K562 (cell line): ENCODE results near the gene TRANK1. TPM values are rescaled to one million over a fixed set of nuclear protein-coding genes. Genes with fewer than 3 reads are reported as not detected.

Experiments used
- HDGF ChIP-seq: fragments of 450-650 bp; IDR thresholded peaks from 2 replicates; pipeline ENCODE4 v1.6.1; 2016
- IFI16 ChIP-seq: fragments of 250-450 bp; sonication (Bioruptor Pico); IDR thresholded peaks from 2 replicates; pipeline ENCODE4 v2.1.2; 2022; ENCODE audit warnings: mild to moderate bottlenecking, inconsistent platforms
- KAT7 ChIP-seq: sonication (generic); formaldehyde crosslinking; IDR thresholded peaks from 2 replicates; pipeline ENCODE4 v1.8.0; 2022; ENCODE audit warnings: missing genetic modification reagents, mild to moderate bottlenecking, borderline replicate concordance
- KLF6 ChIP-seq: fragments of 250-450 bp; sonication (Bioruptor Pico); IDR thresholded peaks from 2 replicates; pipeline ENCODE4 v1.4.0; 2020; ENCODE audit warnings: mild to moderate bottlenecking, moderate library complexity, borderline replicate concordance
- LCOR ChIP-seq: sonication (generic); formaldehyde crosslinking; IDR thresholded peaks from 2 replicates; pipeline ENCODE4 v1.8.0; 2022; ENCODE audit warnings: mild to moderate bottlenecking, missing genetic modification reagents
- MBD2 ChIP-seq: sonication (generic); IDR thresholded peaks from 2 replicates; pipeline ENCODE4 v1.6.1; 2016; ENCODE audit warnings: low read depth, borderline replicate concordance
- MCM2 ChIP-seq: fragments of 450-650 bp; IDR thresholded peaks from 2 replicates; pipeline ENCODE4 v1.6.1; 2017; ENCODE audit warnings: low read depth, mild to moderate bottlenecking
- NONO ChIP-seq, 2 experiments: fragments of 200-400 bp in 1 of 2; fragments of 450-650 bp in 1 of 2; formaldehyde crosslinking in 1 of 2; IDR thresholded peaks; 2 replicates each; pipeline ENCODE4 v1.6.1; 2017; ENCODE audit warnings: low read depth in 2 of 2, mild to moderate bottlenecking in 2 of 2, moderate library complexity in 2 of 2, low read length in 1 of 2
- POLR2AphosphoS5 ChIP-seq: IDR thresholded peaks from 2 replicates; pipeline ENCODE4 v1.6.1; 2011; ENCODE audit warnings: mild to moderate bottlenecking, low read depth, low read length, moderate library complexity; ENCODE audit not compliant: control insufficient read depth, insufficient read depth
- PURB ChIP-seq: sonication (generic); formaldehyde crosslinking; IDR thresholded peaks from 2 replicates; pipeline ENCODE4 v1.9.0; 2021; ENCODE audit warnings: low read depth, mild to moderate bottlenecking, missing genetic modification reagents
- RNF2 ChIP-seq: sonication (generic); IDR thresholded peaks from 2 replicates; pipeline ENCODE4 v1.6.1; 2016
- SIN3A ChIP-seq, 2 experiments: fragments of 150-350 bp in 1 of 2; IDR thresholded peaks; 2 replicates each; pipeline ENCODE4 v1.6.1; 2011 to 2016; ENCODE audit warnings: borderline replicate concordance in 2 of 2, low read depth in 2 of 2, low read length in 2 of 2, mild to moderate bottlenecking in 2 of 2, moderate library complexity in 2 of 2; ENCODE audit not compliant: control insufficient read depth in 1 of 2
- SPI1 ChIP-seq: IDR thresholded peaks from 2 replicates; pipeline ENCODE4 v1.6.1; 2011; ENCODE audit warnings: low read depth, low read length, control low read depth, borderline replicate concordance
- SRSF3 ChIP-seq: fragments of 200-400 bp; formaldehyde crosslinking; IDR thresholded peaks from 2 replicates; pipeline ENCODE4 v1.6.1; 2016; ENCODE audit warnings: mild to moderate bottlenecking, low read length, moderate library complexity; ENCODE audit not compliant: insufficient read depth
- TSC22D4 ChIP-seq: fragments of 450-650 bp; IDR thresholded peaks from 2 replicates; pipeline ENCODE4 v1.6.1; 2016; ENCODE audit warnings: missing genetic modification characterization, missing biosample characterization, control low read depth
- YY1 ChIP-seq, 3 experiments: IDR thresholded peaks; 2 replicates each; pipeline ENCODE4 v1.6.1; 2011; ENCODE audit warnings: low read length in 2 of 3, mild to moderate bottlenecking in 2 of 3, moderate library complexity in 2 of 3, borderline replicate concordance in 1 of 3, control low read depth in 1 of 3, low read depth in 1 of 3; ENCODE audit not compliant: insufficient read depth in 3 of 3, insufficient replicate concordance in 2 of 3, control insufficient read depth in 1 of 3, insufficient read length in 1 of 3; ENCODE audit errors: extremely low read depth in 1 of 3
- ZNF780A ChIP-seq: fragments of 250-450 bp; sonication (Bioruptor Pico); IDR thresholded peaks from 2 replicates; pipeline ENCODE4 v1.5.0; 2021; ENCODE audit warnings: mild to moderate bottlenecking
- ZNF785 ChIP-seq: fragments of 250-450 bp; sonication (Bioruptor Pico); IDR thresholded peaks from 2 replicates; pipeline ENCODE4 v1.4.0; 2020; ENCODE audit warnings: mild to moderate bottlenecking
- ZSCAN29 ChIP-seq: fragments of 450-650 bp; IDR thresholded peaks from 2 replicates; pipeline ENCODE4 v1.6.1; 2017
- polyA plus RNA-seq, 8 experiments: library from polyadenylated mRNA; depleted of rRNA in 4 of 8; stranded (reverse) in 5 of 8; unstranded in 3 of 8; fragments of >200 nt; fragmentation: Nextera tagmentation in 2 of 8; fragmentation: Illumina TruSeq in 1 of 8; extraction: Ambion mirVana in 2 of 8; extraction: Trizol in 1 of 8; gene quantifications; 2 replicates each; pipeline versions ENCODE4 v1.2.1 to v1.2.3, GENCODE V29; 2011 to 2014; ENCODE audit warnings: inconsistent platforms in 1 of 8, missing spikeins in 1 of 8
- total RNA-seq, 7 experiments: library from RNA; depleted of rRNA in 6 of 7; stranded (reverse); fragments of >200 nt in 6 of 7; fragmentation: Illumina TruSeq in 2 of 7; extraction: Trizol in 2 of 7; gene quantifications; 2 replicates each; pipeline versions ENCODE4 v1.2.1 to v1.2.3, GENCODE V29; 2011 to 2021; ENCODE audit warnings: low replicate concordance in 1 of 7
- TF ChIP-seq, protein P1 (sequence below): IDR thresholded peaks from 2 replicates; pipeline ENCODE4 v1.6.1; 2011; ENCODE audit warnings: borderline replicate concordance, low read depth, mild to moderate bottlenecking, moderate library complexity, low read length; ENCODE audit not compliant: insufficient read depth, poor library complexity, severe bottlenecking
- TF ChIP-seq, protein P2 (sequence below): fragments of 450-650 bp; formaldehyde crosslinking; IDR thresholded peaks from 2 replicates; pipeline ENCODE4 v1.4.0; 2020; ENCODE audit warnings: mild to moderate bottlenecking, moderate library complexity
- TF ChIP-seq, protein P3 (sequence below): fragments of 250-450 bp; sonication (Bioruptor Pico); IDR thresholded peaks from 2 replicates; pipeline ENCODE4 v1.9.0; 2021; ENCODE audit warnings: mild to moderate bottlenecking, inconsistent platforms

TRANK1 gene
- total and polyA plus RNA-seq, 9 of the 15 experiments (the other 6 are each of a cell fraction or from before 2014, with no cell fraction given), result 0.41 to 5.3 (median 2.1) TPM

DNA sequence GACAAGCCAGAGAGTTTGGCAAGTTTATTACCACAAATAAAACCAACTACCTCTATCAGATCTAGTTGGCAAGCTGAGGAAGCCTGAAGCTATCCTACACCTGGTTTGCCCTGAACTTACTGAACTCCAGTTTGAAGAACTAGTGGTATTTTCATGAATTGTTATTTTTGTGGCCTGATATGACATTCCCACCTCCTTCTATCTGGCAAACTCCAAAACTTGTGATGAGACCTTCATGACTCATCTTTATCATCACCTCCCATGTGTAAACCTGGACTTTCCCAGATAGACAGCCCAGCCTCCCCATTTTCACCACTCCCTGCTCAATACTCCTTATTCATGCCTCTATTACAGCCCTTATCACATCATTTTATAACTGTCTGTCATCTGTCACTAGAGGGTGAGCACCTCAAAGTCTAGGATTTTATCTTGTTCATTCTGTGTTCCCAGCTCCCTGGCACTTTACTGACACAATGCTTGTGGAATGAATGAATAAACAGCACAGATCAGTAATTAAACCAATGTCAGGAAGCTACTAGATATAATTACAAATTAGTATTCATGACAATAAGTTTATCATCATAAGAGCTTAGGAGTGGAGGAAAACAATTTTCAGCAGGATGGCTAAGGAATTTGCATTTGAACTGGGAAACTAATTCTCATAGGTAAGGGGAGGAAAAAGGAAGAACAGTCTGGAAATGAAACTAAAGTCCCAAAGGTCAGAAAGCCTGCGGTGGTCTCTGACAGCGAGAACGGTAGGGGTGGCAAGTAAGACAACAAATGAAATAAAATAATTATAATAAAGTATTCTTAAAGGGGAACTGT lies 13.2 kb upstream of the TRANK1 start (continued):
- TF ChIP-seq, protein P1, sequence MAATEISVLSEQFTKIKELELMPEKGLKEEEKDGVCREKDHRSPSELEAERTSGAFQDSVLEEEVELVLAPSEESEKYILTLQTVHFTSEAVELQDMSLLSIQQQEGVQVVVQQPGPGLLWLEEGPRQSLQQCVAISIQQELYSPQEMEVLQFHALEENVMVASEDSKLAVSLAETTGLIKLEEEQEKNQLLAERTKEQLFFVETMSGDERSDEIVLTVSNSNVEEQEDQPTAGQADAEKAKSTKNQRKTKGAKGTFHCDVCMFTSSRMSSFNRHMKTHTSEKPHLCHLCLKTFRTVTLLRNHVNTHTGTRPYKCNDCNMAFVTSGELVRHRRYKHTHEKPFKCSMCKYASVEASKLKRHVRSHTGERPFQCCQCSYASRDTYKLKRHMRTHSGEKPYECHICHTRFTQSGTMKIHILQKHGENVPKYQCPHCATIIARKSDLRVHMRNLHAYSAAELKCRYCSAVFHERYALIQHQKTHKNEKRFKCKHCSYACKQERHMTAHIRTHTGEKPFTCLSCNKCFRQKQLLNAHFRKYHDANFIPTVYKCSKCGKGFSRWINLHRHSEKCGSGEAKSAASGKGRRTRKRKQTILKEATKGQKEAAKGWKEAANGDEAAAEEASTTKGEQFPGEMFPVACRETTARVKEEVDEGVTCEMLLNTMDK, result no peak
- TF ChIP-seq SRSF3 (no peak), SPI1 (no peak), LCOR (CRISPR knock-in tag) (peak; percentile 98), MBD2 (peak; percentile 89), PURB (CRISPR knock-in tag) (no peak), ZNF780A (CRISPR knock-in tag) (no peak), POLR2AphosphoS5 (peak; percentile 98), RNF2 (peak; percentile 74; the same call in 1 of the 2 replicates), MCM2 (no peak), KAT7 (CRISPR knock-in tag) (no peak), ZNF785 (no peak), NONO (IDR thresholded peaks at IDR 0.05; ENCODE audit: low read depth in 2 of 2, low read length in 1 of 2) (peak in 1 of 2 experiments; percentile 57; a peak in 1 of 4 replicates), KLF6 (CRISPR knock-in tag) (0 out of 2 replicates have a peak, but pooled peaks have one; percentile 56), ZSCAN29 (no peak), TSC22D4 (no peak), SIN3A (IDR thresholded peaks at IDR 0.05; ENCODE audit: borderline replicate concordance in 2 of 2, control insufficient read depth in 1 of 2, low read depth in 2 of 2, low read length in 2 of 2) (no peak), HDGF (peak; percentile 68; the same call in 1 of the 2 replicates), YY1 (IDR thresholded peaks at IDR 0.05; ENCODE audit: borderline replicate concordance in 1 of 3, control insufficient read depth in 1 of 3, extremely low read depth in 1 of 3, insufficient read depth in 3 of 3, insufficient read length in 1 of 3, insufficient replicate concordance in 2 of 3, low read depth in 1 of 3, low read length in 2 of 3) (no peak), IFI16 (CRISPR knock-in tag) (no peak)
- TF ChIP-seq, protein P2, sequence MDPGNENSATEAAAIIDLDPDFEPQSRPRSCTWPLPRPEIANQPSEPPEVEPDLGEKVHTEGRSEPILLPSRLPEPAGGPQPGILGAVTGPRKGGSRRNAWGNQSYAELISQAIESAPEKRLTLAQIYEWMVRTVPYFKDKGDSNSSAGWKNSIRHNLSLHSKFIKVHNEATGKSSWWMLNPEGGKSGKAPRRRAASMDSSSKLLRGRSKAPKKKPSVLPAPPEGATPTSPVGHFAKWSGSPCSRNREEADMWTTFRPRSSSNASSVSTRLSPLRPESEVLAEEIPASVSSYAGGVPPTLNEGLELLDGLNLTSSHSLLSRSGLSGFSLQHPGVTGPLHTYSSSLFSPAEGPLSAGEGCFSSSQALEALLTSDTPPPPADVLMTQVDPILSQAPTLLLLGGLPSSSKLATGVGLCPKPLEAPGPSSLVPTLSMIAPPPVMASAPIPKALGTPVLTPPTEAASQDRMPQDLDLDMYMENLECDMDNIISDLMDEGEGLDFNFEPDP (CRISPR knock-in tag), result no peak
- TF ChIP-seq, protein P3, sequence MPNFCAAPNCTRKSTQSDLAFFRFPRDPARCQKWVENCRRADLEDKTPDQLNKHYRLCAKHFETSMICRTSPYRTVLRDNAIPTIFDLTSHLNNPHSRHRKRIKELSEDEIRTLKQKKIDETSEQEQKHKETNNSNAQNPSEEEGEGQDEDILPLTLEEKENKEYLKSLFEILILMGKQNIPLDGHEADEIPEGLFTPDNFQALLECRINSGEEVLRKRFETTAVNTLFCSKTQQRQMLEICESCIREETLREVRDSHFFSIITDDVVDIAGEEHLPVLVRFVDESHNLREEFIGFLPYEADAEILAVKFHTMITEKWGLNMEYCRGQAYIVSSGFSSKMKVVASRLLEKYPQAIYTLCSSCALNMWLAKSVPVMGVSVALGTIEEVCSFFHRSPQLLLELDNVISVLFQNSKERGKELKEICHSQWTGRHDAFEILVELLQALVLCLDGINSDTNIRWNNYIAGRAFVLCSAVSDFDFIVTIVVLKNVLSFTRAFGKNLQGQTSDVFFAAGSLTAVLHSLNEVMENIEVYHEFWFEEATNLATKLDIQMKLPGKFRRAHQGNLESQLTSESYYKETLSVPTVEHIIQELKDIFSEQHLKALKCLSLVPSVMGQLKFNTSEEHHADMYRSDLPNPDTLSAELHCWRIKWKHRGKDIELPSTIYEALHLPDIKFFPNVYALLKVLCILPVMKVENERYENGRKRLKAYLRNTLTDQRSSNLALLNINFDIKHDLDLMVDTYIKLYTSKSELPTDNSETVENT (CRISPR knock-in tag), result no peak
